HepG2 (cell line): ENCODE data around the gene QRICH2. TPM values are rescaled to one million over a fixed set of nuclear protein-coding genes. Genes with fewer than 3 reads are reported as not detected.

ENCODE experiments used
- CREM ChIP-seq, 2 experiments: sonication (generic) in 1 of 2; formaldehyde crosslinking in 1 of 2; IDR thresholded peaks; 2 replicates each; pipeline versions ENCODE4 v1.4.0 to v1.6.1; 2016 to 2020; ENCODE audit warnings: antibody characterized with exemption in 1 of 2, mild to moderate bottlenecking in 1 of 2, missing genetic modification reagents in 1 of 2
- HMGXB4 ChIP-seq, 2 experiments: sonication (generic) in 1 of 2; formaldehyde crosslinking in 1 of 2; IDR thresholded peaks; 2 replicates each; pipeline versions ENCODE4 v1.4.0 to v1.6.1; 2018 to 2020; ENCODE audit warnings: missing genetic modification reagents in 2 of 2, borderline replicate concordance in 1 of 2, low read depth in 1 of 2, mild to moderate bottlenecking in 1 of 2, missing biosample characterization in 1 of 2
- HNRNPUL1 ChIP-seq: fragments of 200-400 bp; formaldehyde crosslinking; IDR thresholded peaks from 2 replicates; pipeline ENCODE4 v1.6.1; 2017; ENCODE audit warnings: low read depth, mild to moderate bottlenecking, low read length, moderate library complexity
- IKZF1 ChIP-seq: fragments of 450-650 bp; IDR thresholded peaks from 2 replicates; pipeline ENCODE4 v1.7.1; 2016
- KLF12 ChIP-seq: sonication (generic); formaldehyde crosslinking; IDR thresholded peaks from 2 replicates; pipeline ENCODE4 v1.4.0; 2020; ENCODE audit warnings: missing genetic modification reagents, borderline replicate concordance
- MIER2 ChIP-seq: IDR thresholded peaks from 2 replicates; pipeline ENCODE4 v1.6.1; 2016; ENCODE audit warnings: missing biosample characterization, missing genetic modification reagents
- MTF2 ChIP-seq: sonication (generic); formaldehyde crosslinking; IDR thresholded peaks from 2 replicates; pipeline ENCODE4 v1.5.0; 2020; ENCODE audit warnings: missing genetic modification reagents, borderline replicate concordance
- MXD3 ChIP-seq: IDR thresholded peaks from 2 replicates; pipeline ENCODE4 v1.6.1; 2016; ENCODE audit warnings: mild to moderate bottlenecking, missing biosample characterization, missing genetic modification reagents
- MXI1 ChIP-seq: IDR thresholded peaks from 3 replicates; pipeline ENCODE4 v1.6.1; 2012; ENCODE audit warnings: low read depth, low read length, inconsistent platforms, borderline replicate concordance
- NR2C2 ChIP-seq: sonication (generic); formaldehyde crosslinking; IDR thresholded peaks from 2 replicates; pipeline ENCODE4 v1.4.0; 2020; ENCODE audit warnings: missing genetic modification reagents, mild to moderate bottlenecking, moderate library complexity, borderline replicate concordance
- RFX3 ChIP-seq: IDR thresholded peaks from 2 replicates; pipeline ENCODE4 v1.6.1; 2016; ENCODE audit warnings: missing biosample characterization, missing genetic modification reagents
- SKI ChIP-seq: fragments of 450-650 bp; IDR thresholded peaks from one replicate; pipeline ENCODE4 v1.6.1; 2018; ENCODE audit warnings: mild to moderate bottlenecking; ENCODE audit not compliant: partially characterized antibody
- SP140L ChIP-seq: sonication (generic); formaldehyde crosslinking; IDR thresholded peaks from 2 replicates; pipeline ENCODE4 v1.4.0; 2020; ENCODE audit warnings: missing genetic modification reagents, borderline replicate concordance
- SYNCRIP ChIP-seq: fragments of 200-400 bp; formaldehyde crosslinking; IDR thresholded peaks from 2 replicates; pipeline ENCODE4 v1.6.1; 2018; ENCODE audit warnings: mild to moderate bottlenecking, low read depth, low read length; ENCODE audit not compliant: insufficient read depth
- TCF12 ChIP-seq, 2 experiments: fragments of 450-650 bp in 1 of 2; sonication (generic) in 1 of 2; formaldehyde crosslinking in 1 of 2; IDR thresholded peaks; 2 replicates each; pipeline versions ENCODE4 v1.6.1 to v1.8.0; 2017 to 2022; ENCODE audit warnings: antibody characterized with exemption in 1 of 2, mild to moderate bottlenecking in 1 of 2, missing genetic modification reagents in 1 of 2, moderate library complexity in 1 of 2
- YY1 ChIP-seq: IDR thresholded peaks from 2 replicates; pipeline ENCODE4 v1.6.1; 2011; ENCODE audit warnings: low read length, low read depth, moderate library complexity, mild to moderate bottlenecking; ENCODE audit not compliant: insufficient read depth, insufficient replicate concordance
- ZBTB2 ChIP-seq: sonication (generic); formaldehyde crosslinking; IDR thresholded peaks from 2 replicates; pipeline ENCODE4 v1.8.0; 2022; ENCODE audit warnings: low read depth, missing genetic modification reagents
- ZBTB25 ChIP-seq: IDR thresholded peaks from 2 replicates; pipeline ENCODE4 v1.6.1; 2018; ENCODE audit warnings: missing genetic modification reagents
- ZNF333 ChIP-seq: sonication (generic); formaldehyde crosslinking; IDR thresholded peaks from 2 replicates; pipeline ENCODE4 v1.4.0; 2020; ENCODE audit warnings: mild to moderate bottlenecking, missing genetic modification reagents, borderline replicate concordance
- ZNF703 ChIP-seq: sonication (generic); formaldehyde crosslinking; IDR thresholded peaks from 2 replicates; pipeline ENCODE4 v1.5.1; 2020; ENCODE audit warnings: missing genetic modification reagents, mild to moderate bottlenecking, moderate library complexity, borderline replicate concordance
- ZNF773 ChIP-seq: sonication (generic); formaldehyde crosslinking; IDR thresholded peaks from 2 replicates; pipeline ENCODE4 v1.4.0; 2020; ENCODE audit warnings: missing genetic modification reagents, borderline replicate concordance
- ZNF781 ChIP-seq: sonication (generic); formaldehyde crosslinking; IDR thresholded peaks from 2 replicates; pipeline ENCODE4 v1.5.1; 2020; ENCODE audit warnings: borderline replicate concordance, mild to moderate bottlenecking, missing genetic modification reagents; ENCODE audit errors: not compliant biosample characterization
- polyA plus RNA-seq, 8 experiments: library from polyadenylated mRNA; depleted of rRNA in 3 of 8; stranded (reverse) in 7 of 8; unstranded in 1 of 8; fragments of >200 nt; fragmentation: Illumina TruSeq in 4 of 8; extraction: Trizol in 4 of 8; gene quantifications; 2 replicates each; pipeline versions ENCODE4 v1.2.1 to v1.2.3, GENCODE V29; 2011 to 2016; ENCODE audit warnings: low read depth in 4 of 8, missing spikeins in 1 of 8, mixed read lengths in 1 of 8; ENCODE audit not compliant: insufficient read depth in 1 of 8
- total RNA-seq, 5 experiments: library from RNA; depleted of rRNA; stranded (reverse); fragments of >200 nt; fragmentation: Illumina TruSeq; extraction: Trizol; gene quantifications; 2 replicates each; pipeline ENCODE4 v1.2.3, GENCODE V29; 2016; ENCODE audit warnings: low read depth in 1 of 5

QRICH2 gene
- total and polyA plus RNA-seq, 2 of the 13 experiments (the other 11 are each of a cell fraction or from before 2014, with no cell fraction given): 3.7 to 5.7 TPM

GRCh38 chr17:76264755-76265623 lies 43.1 kb downstream of the QRICH2 start, which contains the start of gene UBALD2 (continued):
- TF ChIP-seq ZNF773 (CRISPR knock-in tag): no peak
- no peak for TF ChIP-seq IKZF1
- no peak for TF ChIP-seq MXD3 (CRISPR knock-in tag)
- TF ChIP-seq ZBTB2 (CRISPR knock-in tag): peak; percentile 48; the same call in 1 of the 2 replicates
- TF ChIP-seq MTF2: no peak
- TF ChIP-seq KLF12 (CRISPR knock-in tag): peak; percentile 74; the same call in 1 of the 2 replicates
- TF ChIP-seq ZNF333: peak; percentile 83; the same call in 1 of the 2 replicates
- TF ChIP-seq HNRNPUL1: peak; percentile 66; the same call in 1 of the 2 replicates
- 0 out of 2 replicates have a peak, but pooled peaks have one; percentile 38 for TF ChIP-seq NR2C2
- no peak for TF ChIP-seq SYNCRIP
- TF ChIP-seq CREM (IDR thresholded peaks at IDR 0.05): peak; percentile 55
- TF ChIP-seq CREM (CRISPR knock-in tag; IDR thresholded peaks at IDR 0.05): no peak
- TF ChIP-seq SP140L (CRISPR knock-in tag): no peak
- peak; percentile 68 for TF ChIP-seq SKI
- TF ChIP-seq ZNF703 (CRISPR knock-in tag): 0 out of 2 replicates have a peak, but pooled peaks have one; percentile 13
- TF ChIP-seq TCF12 (IDR thresholded peaks at IDR 0.05): no peak
- 0 out of 2 replicates have a peak, but pooled peaks have one; percentile 66 for TF ChIP-seq TCF12 (CRISPR knock-in tag; IDR thresholded peaks at IDR 0.05)
- TF ChIP-seq MXI1: peak; percentile 68; the same call in 1 of the 3 replicates
- peak; percentile 66 for TF ChIP-seq ZNF781 (CRISPR knock-in tag)
- TF ChIP-seq HMGXB4 (CRISPR knock-in tag; IDR thresholded peaks at IDR 0.05; ENCODE audit: borderline replicate concordance in 1 of 2, low read depth in 1 of 2): peak in 1 of 2 experiments; percentile 46; a peak in 1 of 4 replicates
- no peak for TF ChIP-seq RFX3 (CRISPR knock-in tag)
- TF ChIP-seq MIER2 (CRISPR knock-in tag): no peak
- no peak for TF ChIP-seq ZBTB25 (CRISPR knock-in tag)
- peak; percentile 75 for TF ChIP-seq YY1
